WTC11 (cell line): ENCODE measurements around the gene OAS1. TPM values are rescaled to one million over a fixed set of nuclear protein-coding genes. Genes with fewer than 3 reads are reported as not detected.

Source experiments
- ATAC-seq: fragments of 200-7000 bp; cut with Tn5 transposase; 2 replicates; pipeline ENCODE4 v1.10.0; 2021; ENCODE audit warnings: mild to moderate bottlenecking, moderate library complexity
- CTCF ChIA-PET: fragments of 300-600 bp; sonication (Branson Sonifier 250); formaldehyde crosslinking; loops from one replicate; lab custom pipeline; 2021; ENCODE audit warnings: antibody characterized with exemption; lab: Charles Lee
- POLR2A ChIA-PET: fragments of 350-600 bp; sonication (Branson Sonifier 250); formaldehyde crosslinking; loops from one replicate; lab custom pipeline; 2021; ENCODE audit warnings: antibody characterized with exemption; lab: Charles Lee
- DNase-seq: peaks from one replicate; pipeline ENCODE4 v3.0.0; 2021; ENCODE audit warnings: low spot score
- H3K27ac Mint-ChIP-seq: 2 replicates; pipeline ENCODE4 v1.8.0; 2021; ENCODE audit warnings: mixed read lengths
- H3K27me3 Mint-ChIP-seq: 2 replicates; pipeline ENCODE4 v1.8.0; 2021; ENCODE audit warnings: low read depth, mild to moderate bottlenecking, moderate library complexity, mixed read lengths
- H3K36me3 Mint-ChIP-seq: 2 replicates; pipeline ENCODE4 v1.8.0; 2021; ENCODE audit warnings: mixed read lengths
- H3K4me1 Mint-ChIP-seq: 2 replicates; pipeline ENCODE4 v1.8.0; 2022; ENCODE audit warnings: mixed read lengths
- H3K4me3 Mint-ChIP-seq: 2 replicates; pipeline ENCODE4 v1.8.0; 2021; ENCODE audit warnings: mild to moderate bottlenecking, moderate library complexity, mixed read lengths
- H3K9me3 Mint-ChIP-seq: 2 replicates; pipeline ENCODE4 v1.8.0; 2021; ENCODE audit warnings: mixed read lengths
- E2F4 ChIP-seq: sonication (generic); formaldehyde crosslinking; IDR thresholded peaks from 2 replicates; pipeline ENCODE4 v1.8.1; 2022; ENCODE audit warnings: low read depth, mild to moderate bottlenecking, moderate library complexity, missing genetic modification reagents, borderline replicate concordance
- FOXJ3 ChIP-seq: sonication (generic); formaldehyde crosslinking; IDR thresholded peaks from 2 replicates; pipeline ENCODE4 v1.9.0; 2021; ENCODE audit warnings: missing genetic modification reagents, mild to moderate bottlenecking, borderline replicate concordance
- NFE2L1 ChIP-seq: sonication (generic); formaldehyde crosslinking; IDR thresholded peaks from 2 replicates; pipeline ENCODE4 v1.8.1; 2023; ENCODE audit warnings: missing genetic modification reagents
- NFYB ChIP-seq: sonication (generic); formaldehyde crosslinking; conservative IDR thresholded peaks from 2 replicates; pipeline ENCODE4 v1.8.0; 2022; ENCODE audit warnings: low read depth, missing genetic modification reagents
- SMAD3 ChIP-seq: sonication (generic); formaldehyde crosslinking; IDR thresholded peaks from 2 replicates; pipeline ENCODE4 v1.8.0; 2022; ENCODE audit warnings: missing genetic modification reagents, mild to moderate bottlenecking, borderline replicate concordance
- TCF7 ChIP-seq: sonication (generic); formaldehyde crosslinking; IDR thresholded peaks from 2 replicates; pipeline ENCODE4 v1.8.0; 2022; ENCODE audit warnings: mild to moderate bottlenecking, low read depth, missing genetic modification reagents, moderate library complexity
- TEAD4 ChIP-seq: sonication (generic); formaldehyde crosslinking; IDR thresholded peaks from 2 replicates; pipeline ENCODE4 v1.8.0; 2022; ENCODE audit warnings: mild to moderate bottlenecking, missing genetic modification reagents
- ZNF396 ChIP-seq: fragments of 250-450 bp; sonication (Bioruptor Pico); IDR thresholded peaks from 2 replicates; pipeline ENCODE4 v1.8.0; 2021; ENCODE audit warnings: mild to moderate bottlenecking, moderate library complexity, borderline replicate concordance
- total RNA-seq: library from RNA; stranded (reverse); gene quantifications from 3 replicates; pipeline ENCODE4 v1.2.3, GENCODE V29; 2021
- TF ChIP-seq, protein P1 (sequence below): sonication (generic); formaldehyde crosslinking; IDR thresholded peaks from 2 replicates; pipeline ENCODE4 v1.8.0; 2022; ENCODE audit warnings: mild to moderate bottlenecking, missing genetic modification reagents
- TF ChIP-seq, protein P2 (sequence below): sonication (generic); formaldehyde crosslinking; IDR thresholded peaks from 2 replicates; pipeline ENCODE4 v1.8.1; 2023; ENCODE audit warnings: mild to moderate bottlenecking, missing genetic modification reagents, moderate library complexity
- TF ChIP-seq, protein P3 (sequence below): sonication (generic); formaldehyde crosslinking; IDR thresholded peaks from 2 replicates; pipeline ENCODE4 v1.8.1; 2023; ENCODE audit warnings: mild to moderate bottlenecking, missing genetic modification reagents, borderline replicate concordance
- TF ChIP-seq, protein P4 (sequence below): sonication (generic); formaldehyde crosslinking; IDR thresholded peaks from 2 replicates; pipeline ENCODE4 v1.8.1; 2022; ENCODE audit warnings: low read depth, missing genetic modification reagents, borderline replicate concordance

OAS1 gene
- total RNA-seq, 1 experiment from 2014 or later: 0.24 TPM

DNA sequence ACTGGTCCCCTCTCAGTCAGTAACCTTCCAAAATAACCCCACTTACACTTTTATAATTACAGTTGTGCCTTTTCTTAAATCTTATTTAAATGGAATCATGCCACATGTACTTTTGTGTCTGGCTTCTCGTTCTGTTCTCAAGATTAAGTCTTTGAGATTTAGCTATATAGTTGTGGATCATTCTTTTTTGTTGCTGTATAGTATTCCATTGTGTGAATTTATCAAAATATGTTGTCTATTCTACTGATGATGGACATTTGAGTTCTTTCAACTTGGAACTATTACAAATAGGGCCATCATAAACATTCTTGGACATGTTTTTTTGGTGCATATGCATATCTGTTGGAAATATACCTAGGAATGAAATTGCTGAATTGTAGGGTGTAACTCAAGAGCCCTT, 40.6 kb downstream of the OAS1 start:
- CTCF ChIA-PET: no interaction called here
- no peak for DNase-seq
- H3K9me3 Mint-ChIP-seq: peaks cover 6% of the 10 kb centered on the region; the same call in 1 of the 2 replicates
- no peaks in the 10 kb centered on the region for H3K36me3 Mint-ChIP-seq
- peaks cover 3% of the 10 kb centered on the region for H3K27me3 Mint-ChIP-seq
- H3K4me3 Mint-ChIP-seq: no peak overlapping the region
- H3K27ac Mint-ChIP-seq: no peak overlapping the region
- POLR2A ChIA-PET: no interaction called here
- H3K4me1 Mint-ChIP-seq: peaks cover 3% of the 10 kb centered on the region
- no peak for TF ChIP-seq ZNF396 (CRISPR knock-in tag)
- TF ChIP-seq TEAD4 (CRISPR knock-in tag): no peak
- TF ChIP-seq NFYB (CRISPR knock-in tag): no peak
- TF ChIP-seq, protein P1, sequence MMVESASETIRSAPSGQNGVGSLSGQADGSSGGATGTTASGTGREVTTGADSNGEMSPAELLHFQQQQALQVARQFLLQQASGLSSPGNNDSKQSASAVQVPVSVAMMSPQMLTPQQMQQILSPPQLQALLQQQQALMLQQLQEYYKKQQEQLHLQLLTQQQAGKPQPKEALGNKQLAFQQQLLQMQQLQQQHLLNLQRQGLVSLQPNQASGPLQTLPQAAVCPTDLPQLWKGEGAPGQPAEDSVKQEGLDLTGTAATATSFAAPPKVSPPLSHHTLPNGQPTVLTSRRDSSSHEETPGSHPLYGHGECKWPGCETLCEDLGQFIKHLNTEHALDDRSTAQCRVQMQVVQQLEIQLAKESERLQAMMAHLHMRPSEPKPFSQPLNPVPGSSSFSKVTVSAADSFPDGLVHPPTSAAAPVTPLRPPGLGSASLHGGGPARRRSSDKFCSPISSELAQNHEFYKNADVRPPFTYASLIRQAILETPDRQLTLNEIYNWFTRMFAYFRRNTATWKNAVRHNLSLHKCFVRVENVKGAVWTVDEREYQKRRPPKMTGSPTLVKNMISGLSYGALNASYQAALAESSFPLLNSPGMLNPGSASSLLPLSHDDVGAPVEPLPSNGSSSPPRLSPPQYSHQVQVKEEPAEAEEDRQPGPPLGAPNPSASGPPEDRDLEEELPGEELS (CRISPR knock-in tag): no peak
- no peak for TF ChIP-seq SMAD3 (CRISPR knock-in tag)
- TF ChIP-seq TCF7 (CRISPR knock-in tag): no peak
- TF ChIP-seq, protein P2, sequence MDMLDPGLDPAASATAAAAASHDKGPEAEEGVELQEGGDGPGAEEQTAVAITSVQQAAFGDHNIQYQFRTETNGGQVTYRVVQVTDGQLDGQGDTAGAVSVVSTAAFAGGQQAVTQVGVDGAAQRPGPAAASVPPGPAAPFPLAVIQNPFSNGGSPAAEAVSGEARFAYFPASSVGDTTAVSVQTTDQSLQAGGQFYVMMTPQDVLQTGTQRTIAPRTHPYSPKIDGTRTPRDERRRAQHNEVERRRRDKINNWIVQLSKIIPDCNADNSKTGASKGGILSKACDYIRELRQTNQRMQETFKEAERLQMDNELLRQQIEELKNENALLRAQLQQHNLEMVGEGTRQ (CRISPR knock-in tag): no peak
- TF ChIP-seq, all 79 proteins: peak for 0
- ATAC-seq: no peak

- H3K27me3 Mint-ChIP-seq: peaks cover 3% of the 10 kb centered on the region
- H3K4me3 Mint-ChIP-seq: no peak overlapping the region
- POLR2A ChIA-PET: interaction anchor here (0.7 kb wide), 1 partner anchor 17 kb away, joined by 3 read pairs; no protein-coding TSS in a partner anchor
- ATAC-seq (no peak), DNase-seq (no peak)
- H3K27ac Mint-ChIP-seq: no peak overlapping the region
- H3K36me3 Mint-ChIP-seq: no peaks in the 10 kb centered on the region
- peaks cover 6% of the 10 kb centered on the region; the same call in 1 of the 2 replicates for H3K9me3 Mint-ChIP-seq
- TF ChIP-seq NFE2L1 (CRISPR knock-in tag): no peak
- TF ChIP-seq E2F4: no peak
- peaks cover 3% of the 10 kb centered on the region for H3K4me1 Mint-ChIP-seq
- CTCF ChIA-PET: interaction anchor here (1.4 kb wide), 1 partner anchor 45 kb away, joined by 6 read pairs; no protein-coding TSS in a partner anchor
Measured at GRCh38 chr12:112947761-112948160, 41.0 kb downstream of the OAS1 start.

- peaks cover 6% of the 10 kb centered on the region; the same call in 1 of the 2 replicates for H3K9me3 Mint-ChIP-seq
Measured at GRCh38 chr12:112948806-112949205, 42.0 kb downstream of the OAS1 start.

More at GRCh38 chr12:112948806-112949205, 42.0 kb downstream of the OAS1 start:
- Mint-ChIP-seq H3K4me1 (peaks cover 3% of the 10 kb centered on the region), H3K4me3 (no peak overlapping the region), H3K36me3 (no peaks in the 10 kb centered on the region), H3K27me3 (peaks cover 3% of the 10 kb centered on the region), H3K27ac (no peak overlapping the region)
- TF ChIP-seq SMAD3 (CRISPR knock-in tag) (no peak), FOXJ3 (no peak)
- TF ChIP-seq, protein P3, sequence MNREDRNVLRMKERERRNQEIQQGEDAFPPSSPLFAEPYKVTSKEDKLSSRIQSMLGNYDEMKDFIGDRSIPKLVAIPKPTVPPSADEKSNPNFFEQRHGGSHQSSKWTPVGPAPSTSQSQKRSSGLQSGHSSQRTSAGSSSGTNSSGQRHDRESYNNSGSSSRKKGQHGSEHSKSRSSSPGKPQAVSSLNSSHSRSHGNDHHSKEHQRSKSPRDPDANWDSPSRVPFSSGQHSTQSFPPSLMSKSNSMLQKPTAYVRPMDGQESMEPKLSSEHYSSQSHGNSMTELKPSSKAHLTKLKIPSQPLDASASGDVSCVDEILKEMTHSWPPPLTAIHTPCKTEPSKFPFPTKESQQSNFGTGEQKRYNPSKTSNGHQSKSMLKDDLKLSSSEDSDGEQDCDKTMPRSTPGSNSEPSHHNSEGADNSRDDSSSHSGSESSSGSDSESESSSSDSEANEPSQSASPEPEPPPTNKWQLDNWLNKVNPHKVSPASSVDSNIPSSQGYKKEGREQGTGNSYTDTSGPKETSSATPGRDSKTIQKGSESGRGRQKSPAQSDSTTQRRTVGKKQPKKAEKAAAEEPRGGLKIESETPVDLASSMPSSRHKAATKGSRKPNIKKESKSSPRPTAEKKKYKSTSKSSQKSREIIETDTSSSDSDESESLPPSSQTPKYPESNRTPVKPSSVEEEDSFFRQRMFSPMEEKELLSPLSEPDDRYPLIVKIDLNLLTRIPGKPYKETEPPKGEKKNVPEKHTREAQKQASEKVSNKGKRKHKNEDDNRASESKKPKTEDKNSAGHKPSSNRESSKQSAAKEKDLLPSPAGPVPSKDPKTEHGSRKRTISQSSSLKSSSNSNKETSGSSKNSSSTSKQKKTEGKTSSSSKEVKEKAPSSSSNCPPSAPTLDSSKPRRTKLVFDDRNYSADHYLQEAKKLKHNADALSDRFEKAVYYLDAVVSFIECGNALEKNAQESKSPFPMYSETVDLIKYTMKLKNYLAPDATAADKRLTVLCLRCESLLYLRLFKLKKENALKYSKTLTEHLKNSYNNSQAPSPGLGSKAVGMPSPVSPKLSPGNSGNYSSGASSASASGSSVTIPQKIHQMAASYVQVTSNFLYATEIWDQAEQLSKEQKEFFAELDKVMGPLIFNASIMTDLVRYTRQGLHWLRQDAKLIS: no peak
- TF ChIP-seq, protein P4, sequence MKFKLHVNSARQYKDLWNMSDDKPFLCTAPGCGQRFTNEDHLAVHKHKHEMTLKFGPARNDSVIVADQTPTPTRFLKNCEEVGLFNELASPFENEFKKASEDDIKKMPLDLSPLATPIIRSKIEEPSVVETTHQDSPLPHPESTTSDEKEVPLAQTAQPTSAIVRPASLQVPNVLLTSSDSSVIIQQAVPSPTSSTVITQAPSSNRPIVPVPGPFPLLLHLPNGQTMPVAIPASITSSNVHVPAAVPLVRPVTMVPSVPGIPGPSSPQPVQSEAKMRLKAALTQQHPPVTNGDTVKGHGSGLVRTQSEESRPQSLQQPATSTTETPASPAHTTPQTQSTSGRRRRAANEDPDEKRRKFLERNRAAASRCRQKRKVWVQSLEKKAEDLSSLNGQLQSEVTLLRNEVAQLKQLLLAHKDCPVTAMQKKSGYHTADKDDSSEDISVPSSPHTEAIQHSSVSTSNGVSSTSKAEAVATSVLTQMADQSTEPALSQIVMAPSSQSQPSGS: no peak
- POLR2A ChIA-PET: no interaction called here
- CTCF ChIA-PET: interaction anchor here (0.6 to 1.4 kb wide), 2 partner anchors 44 to 560 kb away, joined by 3 to 6 read pairs; no protein-coding TSS in a partner anchor
- no peak for DNase-seq
- no peak for ATAC-seq
